ENCODE measurements around the gene CELF3.
A peak's percentile ranks its signal among the peaks of the same experiment; 100 is the strongest.
"Not testable (repeated sequence)": the region's sequence is repeated elsewhere in the genome, so short reads cannot be mapped to it uniquely, and the experiment has no call there.

The CELF3 gene

DNA sequence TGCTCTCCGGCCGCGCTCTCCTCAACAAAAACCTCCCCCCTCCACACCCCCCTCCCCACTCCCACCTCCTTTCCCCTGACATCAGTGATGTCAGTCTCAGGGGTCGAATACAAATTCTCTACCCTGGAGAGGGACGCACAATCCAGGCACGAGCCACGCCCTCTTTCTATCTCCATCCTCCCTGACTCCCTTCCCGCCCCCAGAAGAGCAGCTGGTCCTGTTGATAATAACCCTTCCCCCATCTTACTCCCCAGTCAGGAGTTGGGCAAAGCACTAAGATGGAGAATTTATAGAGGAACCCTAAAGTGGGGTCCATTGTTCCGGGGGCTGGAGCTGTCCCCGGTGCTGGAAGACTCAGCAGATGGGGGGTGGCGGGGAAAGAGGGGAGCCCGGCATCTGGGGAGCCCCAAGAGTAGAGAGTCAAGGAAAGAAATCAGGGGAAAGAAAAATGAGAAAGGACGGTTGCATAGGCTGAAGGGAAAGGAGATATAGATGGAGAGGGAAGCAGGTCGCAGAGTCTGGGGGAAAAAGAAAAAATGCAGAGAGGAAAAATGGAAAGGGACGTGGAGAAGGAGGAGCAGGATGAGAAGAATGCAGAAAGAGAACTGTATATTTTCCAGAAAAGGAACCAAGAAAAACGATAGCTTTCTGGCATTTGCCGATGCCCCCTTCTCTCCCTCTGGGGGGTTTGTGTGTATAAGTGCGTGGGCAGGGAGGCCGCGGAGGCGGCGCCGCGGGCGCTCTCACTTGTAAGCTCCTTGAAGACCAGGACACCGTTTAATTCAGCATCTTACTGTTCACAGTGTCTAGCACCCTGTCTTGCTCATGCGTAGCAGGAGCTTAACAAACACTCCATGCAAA is at the start of gene CELF3:
TSS of gene CELF3 (minus strand) at position 33 of the 861 bp plus-strand sequence. CDS start 783 bp downstream, outside the sequence.
- peak; percentile 100 for DNase-seq

DNA sequence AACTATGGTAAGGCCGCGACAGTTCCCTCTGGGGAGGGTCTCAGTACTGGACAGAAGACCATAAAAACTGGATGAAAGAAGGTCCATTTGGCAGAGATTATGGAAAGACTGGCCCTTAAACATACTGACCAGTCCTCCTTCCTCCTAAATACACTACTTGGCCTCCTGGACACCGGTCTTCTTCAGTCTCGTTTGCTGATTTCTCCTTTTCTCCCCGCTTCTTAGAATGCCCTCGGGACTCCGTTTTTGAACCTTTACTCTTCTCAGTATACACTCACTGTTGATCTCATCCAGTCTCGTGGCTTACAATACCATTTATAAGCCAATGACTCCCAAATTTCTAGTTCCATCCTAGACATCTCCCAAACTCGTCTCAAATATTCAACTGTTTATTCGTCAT is 47.4 kb upstream of the CELF3 start:
- DNase-seq: no peak

DNA sequence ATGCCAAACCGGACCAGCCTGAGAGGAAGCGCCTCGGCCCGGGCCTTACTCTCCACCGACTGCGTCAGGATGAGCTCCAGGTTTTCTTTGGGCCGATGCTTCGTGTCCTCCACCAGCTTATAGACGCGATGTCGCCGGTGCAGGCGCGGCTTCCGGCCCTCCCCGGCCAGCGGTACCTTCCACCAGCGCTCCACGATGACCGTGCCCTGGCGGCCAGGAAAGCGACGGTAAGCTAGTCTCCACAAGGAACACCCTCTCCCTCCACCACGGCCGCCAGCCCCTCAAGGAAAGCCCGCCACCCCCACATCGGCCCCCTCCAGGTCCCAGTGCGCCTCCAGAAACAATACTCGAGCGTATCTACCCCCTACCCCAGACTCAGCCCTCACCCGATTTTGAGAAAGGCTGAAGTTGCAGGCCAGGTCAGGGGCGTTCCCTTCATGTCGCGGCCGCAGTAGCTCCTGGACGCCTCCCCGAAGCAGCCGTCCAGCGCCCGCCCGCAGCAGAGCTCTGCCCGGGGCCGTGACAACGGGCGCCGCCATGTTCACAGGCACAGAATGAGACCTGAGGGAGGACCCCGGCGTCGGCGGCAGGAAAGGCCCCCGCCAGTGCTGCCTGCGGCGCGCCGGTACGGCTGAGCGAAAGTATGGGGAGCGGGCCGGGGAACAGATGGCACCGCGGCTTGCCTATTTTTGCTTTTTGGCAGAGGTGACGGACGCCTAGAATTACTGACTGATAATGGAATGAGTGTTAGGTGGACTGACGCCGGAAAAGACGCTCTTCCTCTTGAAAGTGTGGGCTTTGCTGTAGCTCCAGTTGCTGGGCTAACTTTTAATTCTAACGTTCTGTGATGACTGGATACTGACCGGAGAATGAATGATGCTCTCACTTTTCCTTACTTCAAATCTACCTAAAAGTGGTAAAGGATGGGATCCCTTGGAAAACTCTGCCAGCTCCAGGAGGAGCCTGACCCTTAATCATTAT is 46.6 kb upstream of the CELF3 start, which contains the start of gene MRPL9:
TSS of gene MRPL9 (minus strand) at position 556 of the 981 bp plus-strand sequence. CDS start at position 539, 17 bp downstream.
- DNase-seq: peak; percentile 84 to 99

DNA sequence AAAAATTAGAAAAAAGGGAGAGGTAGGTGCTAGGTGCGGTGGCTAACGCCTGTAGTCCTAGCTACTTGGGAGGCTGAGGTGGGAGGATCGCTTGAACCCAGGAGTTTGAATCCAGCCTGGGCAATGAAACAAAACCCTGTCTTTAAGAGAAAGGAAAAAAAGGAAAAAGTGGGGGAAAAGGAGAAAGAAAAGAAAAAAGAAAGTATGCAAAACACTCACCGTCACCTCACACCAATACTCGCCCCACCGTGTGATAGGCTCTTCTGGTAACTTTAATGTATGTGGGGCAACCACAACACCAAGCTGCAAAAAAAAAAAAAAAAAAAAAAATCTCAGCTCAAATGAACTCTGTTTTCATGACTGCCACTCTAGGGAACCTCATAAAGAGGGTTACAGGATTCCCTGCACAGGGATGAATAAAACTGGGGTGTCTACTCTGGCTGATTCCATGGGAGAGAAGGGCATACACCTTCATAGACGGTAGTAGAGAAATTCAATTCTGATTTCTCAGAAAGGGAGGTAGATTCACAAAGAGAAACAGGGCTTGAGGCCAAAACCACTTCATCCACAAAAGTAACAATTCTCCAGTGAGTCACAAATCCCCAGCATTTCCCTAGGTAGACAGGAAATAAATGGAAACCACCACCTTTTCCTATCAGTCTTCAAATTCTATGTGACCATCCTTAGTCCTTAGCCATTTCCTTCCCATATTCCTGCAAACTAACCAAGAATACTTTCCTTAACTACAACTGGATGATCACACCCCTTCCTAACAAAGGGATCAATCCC is 44.2 kb upstream of the CELF3 start:
- no peak for DNase-seq

DNA sequence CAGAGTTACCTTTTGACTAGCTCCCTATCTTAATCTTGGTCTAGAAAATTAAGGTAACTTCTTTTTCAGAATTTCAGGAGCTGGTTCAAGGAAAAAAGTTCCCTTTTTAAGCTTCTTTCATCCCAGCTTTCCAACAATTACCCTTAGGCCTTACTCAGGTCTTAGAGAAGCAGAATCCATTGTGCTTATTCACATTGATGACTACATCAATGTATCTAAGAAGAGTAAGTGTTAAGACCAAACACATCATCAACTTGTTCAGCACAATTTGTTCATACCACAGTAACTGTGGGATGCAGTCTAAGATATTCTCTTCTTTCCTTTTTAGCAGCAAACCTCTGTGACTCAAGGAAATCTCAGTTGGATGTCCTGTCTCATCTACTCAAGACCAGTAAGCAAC is 42.6 kb upstream of the CELF3 start:
- DNase-seq: no peak

DNA sequence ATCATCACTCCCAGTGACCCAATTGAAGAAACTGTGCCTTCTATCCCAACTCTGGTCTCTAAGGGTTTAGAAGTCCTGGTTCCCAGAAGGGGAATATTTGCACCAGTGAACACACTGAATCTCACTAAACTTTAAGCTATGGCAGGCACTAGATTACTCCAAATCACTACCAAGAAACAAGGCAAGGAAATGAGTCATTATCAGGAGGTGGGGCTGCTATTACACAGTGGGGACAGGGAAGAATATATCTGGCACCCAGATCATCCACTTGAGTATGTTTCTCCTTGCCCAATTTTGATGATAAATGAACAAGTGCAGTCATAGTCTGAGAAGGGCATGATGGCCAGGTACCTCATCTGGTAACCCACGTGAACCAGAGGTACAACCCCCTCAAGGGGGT is 39.7 kb upstream of the CELF3 start:
- no peak for DNase-seq

DNA sequence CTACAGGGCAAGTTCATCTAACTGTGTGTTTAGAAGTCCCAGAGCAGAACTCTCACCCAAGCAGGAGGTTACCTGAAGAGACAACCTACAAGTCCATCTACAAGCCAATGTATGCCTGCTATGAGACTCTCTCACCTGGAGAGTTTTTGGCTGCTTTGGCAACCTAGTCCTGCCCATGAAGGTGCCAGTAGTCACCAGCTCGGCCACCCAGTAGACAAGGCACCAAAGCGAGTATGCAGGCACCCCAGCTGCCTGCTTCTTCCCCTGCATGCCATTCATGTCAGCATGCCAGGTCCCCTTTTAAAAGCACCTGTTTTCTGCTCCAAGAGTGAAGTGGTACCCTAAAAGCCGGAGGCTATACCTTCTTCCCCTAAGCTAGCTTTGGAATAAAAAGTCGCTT is 24.9 kb upstream of the CELF3 start:
- DNase-seq: no peak

DNA sequence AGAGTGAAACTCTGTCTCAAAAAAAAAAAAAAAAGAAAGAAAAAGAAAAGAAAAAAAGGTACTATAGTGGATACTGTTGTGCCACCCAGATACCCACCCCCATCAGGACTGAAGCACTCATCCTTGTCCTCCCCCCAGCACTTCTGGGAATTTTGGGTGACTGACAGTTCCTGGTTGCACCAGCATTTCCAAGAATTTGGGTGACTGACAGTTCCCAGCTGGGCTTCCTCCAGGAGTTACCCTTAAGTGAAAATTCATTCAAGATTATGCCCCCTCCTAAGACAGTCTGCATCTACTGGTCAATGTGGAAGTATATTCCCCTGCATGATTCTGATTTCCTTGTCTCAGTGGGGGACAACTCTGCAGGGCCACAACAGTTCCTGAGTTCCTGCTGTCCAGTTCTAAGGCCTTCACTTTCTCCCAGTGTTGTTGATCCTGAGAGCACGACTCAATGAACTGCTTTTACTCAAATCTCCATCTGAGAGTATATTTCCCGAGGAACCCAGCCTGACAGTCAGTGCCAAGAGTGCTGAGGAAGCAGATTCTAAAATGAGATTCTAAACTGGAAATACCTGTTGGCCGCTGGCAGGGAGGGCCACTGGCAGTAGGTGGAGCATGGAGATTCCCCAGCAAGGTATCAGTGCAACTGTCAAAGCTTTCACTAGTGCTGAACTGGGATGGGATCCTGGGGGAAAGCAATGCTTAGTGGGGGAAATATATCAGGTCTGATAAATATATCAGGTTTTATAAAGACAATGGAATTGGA is 23.2 kb upstream of the CELF3 start:
- peak; percentile 48 to 69 for DNase-seq

DNA sequence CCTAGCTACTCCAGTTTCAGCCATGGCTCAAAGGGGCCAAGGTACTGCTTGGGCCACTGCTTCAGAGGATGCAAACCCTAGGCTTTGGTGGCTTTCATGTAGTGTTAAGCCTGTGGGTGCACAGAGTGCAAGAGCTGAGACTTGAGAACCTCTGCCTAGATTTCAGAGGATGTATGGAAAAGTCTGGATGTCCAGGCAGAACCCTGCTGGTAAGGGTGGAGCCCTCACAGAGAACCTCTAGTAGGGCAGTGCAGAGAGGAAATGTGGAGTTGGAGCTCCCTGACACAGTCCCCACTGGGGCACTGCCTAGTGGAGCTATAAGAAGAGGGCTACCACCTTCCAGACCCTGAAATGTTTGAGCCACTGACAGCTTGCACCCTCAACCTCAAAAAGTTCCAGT is 20.9 kb upstream of the CELF3 start:
- DNase-seq: no peak

DNA sequence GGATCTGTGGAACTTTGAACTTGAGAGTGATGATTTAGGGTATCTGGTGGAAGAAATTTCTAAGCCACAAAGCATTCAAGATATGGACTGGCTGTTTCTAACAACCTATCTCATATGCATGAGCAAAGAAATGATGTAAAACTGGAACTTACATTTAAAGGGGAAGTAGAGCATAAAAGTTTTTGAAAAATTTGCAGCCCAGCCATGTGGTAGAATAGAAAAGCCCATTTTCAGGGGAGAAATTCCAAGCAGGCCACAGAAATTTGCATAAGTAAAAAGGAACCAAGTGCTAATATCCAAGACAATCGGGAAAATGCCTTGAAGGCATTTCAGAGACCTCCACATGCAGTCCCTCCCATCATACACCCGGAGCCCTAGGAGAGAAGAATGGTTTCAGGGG is 20.4 kb upstream of the CELF3 start:
- DNase-seq: no peak

DNA sequence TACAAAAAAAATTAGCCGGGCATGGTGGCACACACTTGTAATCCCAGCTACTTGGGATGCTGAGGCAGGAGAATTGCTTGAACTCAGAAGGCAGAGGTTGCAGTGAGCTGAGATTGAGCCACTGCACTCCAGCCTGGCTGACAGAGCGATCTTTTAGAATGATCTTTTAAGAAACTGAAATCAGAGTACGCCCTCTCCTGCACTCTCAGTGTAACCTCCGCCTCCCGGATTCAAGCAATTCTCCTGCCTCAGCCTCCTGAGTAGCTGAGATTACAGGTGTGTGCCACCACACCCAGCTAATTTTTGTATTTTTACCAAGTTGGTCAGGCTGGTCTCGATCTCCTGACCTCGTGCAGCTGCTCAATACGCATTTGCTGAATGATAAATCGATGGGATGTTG is 17.4 kb upstream of the CELF3 start:
- not testable (repeated sequence) for DNase-seq

DNA sequence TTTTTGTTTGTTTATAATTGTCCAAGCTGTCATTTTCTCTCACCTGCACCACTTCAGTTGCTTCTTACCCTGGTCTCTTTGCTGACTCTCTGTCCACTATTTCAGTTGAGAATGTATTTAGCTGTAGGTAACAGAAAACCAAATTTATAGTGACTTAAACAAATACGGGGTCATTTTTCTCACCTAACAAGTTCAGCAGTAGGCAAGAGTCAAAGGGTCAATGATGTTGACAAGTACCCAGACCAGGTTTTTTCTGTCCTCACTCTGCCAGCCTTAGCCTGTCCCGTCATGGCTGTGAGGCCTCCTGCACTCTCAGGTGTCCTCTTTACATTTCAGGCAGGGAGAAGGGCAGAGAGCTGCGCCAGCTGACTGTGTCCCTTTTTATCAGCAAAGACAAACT is 16.5 kb upstream of the CELF3 start:
- no peak for DNase-seq

DNA sequence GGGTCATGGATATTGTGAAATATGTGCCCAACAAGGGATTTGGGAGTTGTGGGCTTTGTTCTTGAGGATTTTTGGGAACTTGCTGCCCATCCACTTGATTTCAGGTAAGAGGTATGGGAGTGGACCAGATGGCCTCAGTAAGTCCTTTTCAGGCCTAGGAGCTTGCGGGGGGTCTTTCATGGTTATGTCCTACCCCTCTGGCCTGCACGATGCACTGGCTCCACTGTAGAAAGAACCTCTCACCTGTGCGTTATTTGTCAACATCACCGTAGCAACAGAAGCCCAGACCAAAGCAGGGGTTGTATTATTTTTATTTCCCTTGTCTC is 13.3 kb upstream of the CELF3 start:
- DNase-seq: no peak

DNA sequence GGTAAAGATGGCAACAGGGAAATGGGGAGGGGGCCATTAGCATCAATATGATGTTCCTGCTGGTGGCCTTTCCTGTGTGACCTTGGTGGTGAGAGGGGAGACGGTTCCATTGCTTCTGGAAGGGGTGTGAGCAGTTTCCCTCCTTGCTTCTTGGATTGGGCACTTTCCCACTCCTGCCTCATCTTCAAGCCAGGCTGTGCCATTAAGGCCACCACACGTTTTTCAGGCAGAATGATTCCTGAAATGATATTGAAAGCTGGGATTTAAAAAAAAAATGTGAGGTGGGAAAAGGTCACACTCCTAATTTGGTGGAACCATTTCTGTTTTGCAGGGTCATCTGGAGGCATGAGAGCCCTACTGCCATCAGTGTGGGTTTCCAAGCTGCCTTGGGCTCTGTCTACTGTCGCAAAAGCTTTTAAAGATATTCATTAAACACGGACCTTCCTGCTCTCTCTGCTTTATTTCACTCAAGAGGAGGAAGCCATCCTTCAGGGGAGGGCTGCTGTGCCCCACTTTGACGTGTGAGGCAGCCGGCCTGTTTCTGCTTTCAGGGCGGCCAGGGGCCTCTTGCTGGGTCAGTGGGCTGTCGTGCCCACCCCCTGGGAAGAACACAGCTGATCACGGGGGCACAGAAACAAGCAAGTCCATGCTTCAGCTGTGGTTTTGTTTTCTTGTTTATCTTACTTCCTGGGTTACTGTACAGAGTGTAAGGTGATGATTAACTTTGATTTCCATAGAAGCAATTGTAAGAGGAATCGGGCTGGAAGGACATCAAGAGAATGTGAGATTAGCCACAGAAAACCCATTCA is 12.8 kb upstream of the CELF3 start:
- DNase-seq: no peak

DNA sequence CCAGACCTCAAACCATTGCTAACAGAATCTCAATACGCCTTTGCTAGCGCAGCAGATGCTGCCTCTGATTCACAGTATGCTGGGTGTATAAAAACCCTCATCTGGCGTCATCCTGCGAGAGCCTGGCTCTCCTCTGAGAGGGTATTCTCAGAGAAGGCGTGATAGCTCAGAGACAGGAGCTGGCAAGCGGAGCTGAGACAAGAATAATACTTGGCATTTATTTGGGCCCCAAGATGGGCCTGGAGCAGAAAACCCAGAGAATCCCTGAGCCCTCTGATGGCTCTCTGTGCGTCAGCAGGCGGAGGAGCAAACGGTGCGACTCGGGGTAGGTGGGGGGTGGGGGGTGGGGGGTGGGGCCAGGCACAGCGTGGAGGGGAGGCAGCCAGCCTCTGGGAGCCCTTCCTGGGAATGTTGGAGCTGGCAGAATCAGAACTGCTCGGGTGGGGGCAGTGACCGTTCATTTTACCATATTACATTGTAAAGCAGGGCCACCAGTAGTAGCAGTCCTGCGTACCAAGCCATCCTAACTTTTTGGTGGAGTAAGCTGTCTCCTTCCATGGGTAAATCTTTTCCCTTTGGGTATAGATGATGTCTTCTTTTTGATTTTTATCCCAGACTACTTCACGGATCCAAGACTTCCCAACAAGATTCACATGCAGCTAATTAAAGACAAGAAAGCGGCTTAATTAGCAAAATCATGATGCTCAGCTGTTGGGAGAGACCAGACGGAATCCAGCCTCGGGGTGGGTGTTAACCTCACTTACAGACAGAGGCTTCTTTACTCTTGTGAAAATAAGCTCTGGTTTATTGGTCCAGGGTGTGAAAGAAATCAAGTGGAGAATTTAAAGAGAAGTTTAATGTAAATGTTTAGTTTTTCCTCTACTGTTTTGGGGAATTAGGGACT is 11.8 kb upstream of the CELF3 start:
- no peak for DNase-seq

DNA sequence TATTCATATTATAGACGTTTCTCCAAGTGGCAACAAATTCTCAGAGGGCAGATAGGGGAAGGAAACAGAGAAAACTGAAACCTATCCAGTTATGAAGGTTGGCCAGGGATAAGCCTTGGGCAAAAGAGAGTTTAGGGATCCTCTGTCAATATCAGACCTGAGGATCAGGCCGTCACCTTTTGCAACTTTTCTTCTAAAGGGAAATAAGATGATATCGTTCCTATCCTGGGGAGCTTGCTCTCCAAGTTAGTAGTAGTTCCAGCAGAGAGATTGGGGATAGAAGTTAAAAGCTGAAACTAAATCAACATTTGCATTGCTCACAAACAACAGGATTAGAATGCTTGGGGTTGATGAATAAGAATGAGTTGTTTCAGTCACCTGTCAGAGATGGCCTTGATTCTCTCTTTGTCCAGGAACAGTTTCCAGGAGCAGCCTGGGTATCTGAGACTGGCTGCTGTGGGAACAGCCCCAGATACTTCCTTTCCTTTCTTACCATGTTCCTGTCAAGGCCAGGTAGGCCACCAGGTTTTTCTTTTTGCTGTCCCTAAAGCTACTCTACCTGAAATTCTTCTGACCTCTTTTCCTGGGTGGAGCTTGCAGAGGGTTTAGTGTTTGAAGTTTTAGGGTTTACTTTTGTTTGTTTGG is 7.2 kb upstream of the CELF3 start:
- no peak for DNase-seq

DNA sequence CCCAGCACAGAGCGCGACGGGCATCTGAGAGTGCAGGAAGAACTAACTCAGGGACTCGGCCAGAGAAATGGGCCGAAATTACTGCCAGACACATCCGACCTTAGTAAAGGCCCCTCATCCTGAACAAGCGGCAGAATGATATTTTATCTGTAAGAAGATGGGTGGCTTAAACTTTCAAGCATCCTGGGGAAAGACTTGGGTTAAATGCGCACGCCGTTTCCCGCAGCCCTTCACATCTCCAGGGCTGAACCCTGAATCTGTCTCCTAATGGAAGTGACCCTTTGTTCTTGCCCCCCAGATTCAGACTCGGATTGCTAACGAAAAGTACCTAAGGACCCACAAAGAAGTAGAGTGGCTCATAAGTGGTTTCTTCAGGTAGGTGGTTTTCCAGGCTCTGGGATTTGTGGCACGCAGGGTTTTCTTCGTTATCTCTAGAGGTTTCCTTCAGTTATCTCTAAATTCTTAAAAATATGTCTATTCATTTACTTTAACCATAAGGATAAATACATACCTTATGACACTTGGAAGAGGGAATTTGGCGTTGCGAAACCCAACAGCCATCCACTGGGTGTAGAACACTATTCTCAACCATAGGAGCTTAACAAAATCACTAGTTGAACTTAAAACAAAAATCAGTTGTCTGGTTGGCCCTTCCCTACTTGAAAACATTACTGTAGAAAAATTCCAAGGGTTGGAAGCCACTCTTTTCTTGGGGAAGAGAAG is 5.3 kb upstream of the CELF3 start:
- no peak for DNase-seq

DNA sequence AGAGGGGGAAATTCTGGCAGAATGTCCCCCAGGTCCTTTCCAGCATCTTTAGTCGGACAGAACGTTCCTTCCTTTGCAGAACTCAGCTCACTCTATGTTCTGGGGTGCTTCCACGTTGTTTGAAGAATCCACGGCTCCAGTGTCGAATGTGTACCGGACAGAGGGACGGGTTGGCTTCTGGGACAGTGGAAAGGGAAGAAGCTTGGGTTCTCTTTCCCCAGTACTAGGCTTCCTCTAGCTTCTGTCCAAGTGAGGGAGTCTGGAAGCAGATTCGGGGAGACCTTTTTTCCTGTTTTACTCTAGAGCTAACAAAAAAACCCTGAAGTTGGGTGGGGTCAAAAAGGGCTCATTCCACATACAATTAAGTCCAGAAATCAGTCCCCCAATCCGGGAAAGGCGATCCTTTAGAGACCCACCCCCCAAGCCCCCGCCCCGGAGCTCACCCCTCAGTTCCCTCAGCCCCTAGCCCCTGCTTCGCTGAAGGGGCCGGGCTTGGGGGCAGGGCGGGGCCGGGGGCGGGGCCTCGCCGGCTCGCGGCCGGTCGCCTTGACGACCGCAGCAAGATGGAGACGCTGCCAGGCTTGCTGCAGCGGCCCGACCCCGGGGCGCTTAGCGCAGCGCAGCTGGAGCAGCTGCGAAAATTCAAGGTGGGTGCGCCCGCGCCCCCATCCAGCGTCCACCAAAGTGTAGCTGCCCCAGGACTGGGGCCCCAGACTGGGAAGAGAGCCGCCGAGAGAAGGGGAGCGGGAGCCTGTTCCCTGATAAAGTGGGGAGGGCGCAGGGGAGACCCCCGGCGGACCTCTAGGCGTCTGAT is 4.6 kb upstream of the CELF3 start, which contains the start of gene RIIAD1:
TSS of gene RIIAD1 (plus strand) at position 549 of the 814 bp plus-strand sequence. CDS start at position 564, 15 bp downstream.
- peak in 1 of 2 experiments; percentile 82 for DNase-seq
